GM08714 (cell line): Measurements from ENCODE around the gene SIDT1.

Experiments
- H3K4me3 ChIP-seq: fragments of 200-500 bp; sonication (Bioruptor generic); 2 replicates; pipeline ENCODE4 v1.5.1; 2014; ENCODE audit warnings: mild to moderate bottlenecking, low read length, inconsistent platforms
- ZNF274 ChIP-seq: IDR thresholded peaks from 2 replicates; pipeline ENCODE4 v1.6.1; 2012; ENCODE audit warnings: mild to moderate bottlenecking, low read depth, low read length

The SIDT1 gene

DNA sequence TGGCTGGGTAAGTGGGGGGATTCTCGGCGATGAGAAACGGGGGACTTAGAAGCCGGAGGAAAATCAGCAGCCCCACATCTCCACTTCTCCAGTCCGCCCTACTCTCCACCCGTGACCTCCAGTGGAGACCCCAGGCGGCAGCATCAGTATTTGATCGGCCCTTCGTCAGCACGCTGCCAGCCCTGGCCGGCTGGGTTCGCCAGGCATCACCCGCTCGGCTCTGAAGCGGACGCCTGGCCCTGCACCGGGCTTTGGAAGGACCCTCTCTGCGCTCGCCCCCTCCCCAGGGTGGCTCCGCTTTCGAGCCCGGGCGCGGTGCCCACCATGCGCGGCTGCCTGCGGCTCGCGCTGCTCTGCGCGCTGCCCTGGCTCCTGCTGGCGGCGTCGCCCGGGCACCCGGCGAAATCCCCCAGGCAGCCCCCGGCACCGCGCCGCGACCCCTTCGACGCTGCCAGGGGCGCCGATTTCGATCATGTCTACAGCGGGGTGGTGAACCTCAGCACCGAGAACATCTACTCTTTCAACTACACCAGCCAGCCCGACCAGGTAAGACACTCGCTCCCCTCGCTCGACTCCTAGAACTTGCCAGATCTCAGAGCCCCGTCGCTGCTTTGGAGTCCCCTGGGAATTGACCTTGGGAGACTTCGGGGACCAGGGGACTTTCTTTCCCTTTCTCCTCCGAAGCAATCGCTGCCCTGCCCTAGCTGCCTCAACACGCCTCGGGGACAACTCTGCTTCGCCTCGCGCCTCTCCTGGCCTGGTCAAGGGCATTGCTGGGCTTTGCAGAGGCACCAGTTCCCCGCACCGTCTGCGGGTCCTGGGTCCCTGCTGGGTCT is 561 bp downstream of the SIDT1 start:
- TF ChIP-seq ZNF274 = no peak

GRCh38 chr3:113533534-113533892 is 1.2 kb downstream of the SIDT1 start:
- no peak for TF ChIP-seq ZNF274

More for the DNA sequence above, 561 bp downstream of the SIDT1 start:
- H3K4me3 ChIP-seq = peak overlapping the region; percentile 77

GRCh38 chr3:113534365-113534764 is 2.0 kb downstream of the SIDT1 start:
- no peak for TF ChIP-seq ZNF274
- H3K4me3 ChIP-seq = peak overlapping the region; percentile 77

More at GRCh38 chr3:113533534-113533892, 1.2 kb downstream of the SIDT1 start:
- H3K4me3 ChIP-seq = peak overlapping the region; percentile 77

GRCh38 chr3:113535898-113536297 is 3.5 kb downstream of the SIDT1 start:
- peak overlapping the region; percentile 30; the same call in 1 of the 2 replicates for H3K4me3 ChIP-seq
- no peak for TF ChIP-seq ZNF274

DNA sequence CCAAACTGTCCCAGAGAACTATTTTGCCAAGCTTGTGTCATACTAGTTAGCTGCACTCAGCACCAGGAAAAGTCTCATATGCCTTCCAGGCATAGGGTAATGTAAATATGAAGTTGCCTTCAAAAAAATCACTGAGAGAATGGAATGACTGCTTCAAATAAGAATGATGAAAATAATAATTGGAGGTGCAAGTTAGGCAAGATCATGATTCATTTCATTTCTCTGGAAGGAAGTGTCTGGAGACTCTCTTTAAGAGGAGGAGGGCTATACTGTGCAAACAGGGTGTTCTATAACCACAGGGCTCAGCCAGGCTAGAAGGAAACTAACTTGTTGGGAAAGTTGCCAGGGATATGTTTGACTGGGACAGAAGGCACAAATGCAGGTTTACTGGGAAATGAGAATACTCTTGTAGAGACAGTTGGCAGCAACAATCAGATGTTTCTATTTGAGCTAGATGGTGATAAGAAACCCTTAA is 4.3 kb downstream of the SIDT1 start:
- TF ChIP-seq ZNF274 = no peak

DNA sequence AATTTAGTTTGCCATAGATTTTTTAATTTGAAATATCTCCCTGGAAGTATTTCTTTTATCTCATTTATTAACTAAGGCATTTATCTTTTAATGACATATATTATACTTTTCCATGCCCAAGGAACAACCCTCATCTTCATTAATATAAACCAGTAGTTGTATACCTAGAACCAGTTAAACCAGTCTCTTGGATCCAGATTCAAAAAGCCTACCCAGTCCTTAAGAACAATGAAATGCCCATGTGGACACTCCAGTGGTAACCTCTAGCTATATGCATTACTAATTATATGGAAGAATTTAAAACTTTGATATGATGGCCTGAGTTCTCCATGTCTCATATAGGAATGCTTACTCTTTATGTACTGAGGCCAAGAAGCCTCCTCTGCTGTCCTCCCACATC is 4.8 kb downstream of the SIDT1 start:
- H3K4me3 ChIP-seq = no peak overlapping the region
- no peak for TF ChIP-seq ZNF274

More for the DNA sequence above, 4.3 kb downstream of the SIDT1 start:
- no peak overlapping the region; the same call in 1 of the 2 replicates for H3K4me3 ChIP-seq

DNA sequence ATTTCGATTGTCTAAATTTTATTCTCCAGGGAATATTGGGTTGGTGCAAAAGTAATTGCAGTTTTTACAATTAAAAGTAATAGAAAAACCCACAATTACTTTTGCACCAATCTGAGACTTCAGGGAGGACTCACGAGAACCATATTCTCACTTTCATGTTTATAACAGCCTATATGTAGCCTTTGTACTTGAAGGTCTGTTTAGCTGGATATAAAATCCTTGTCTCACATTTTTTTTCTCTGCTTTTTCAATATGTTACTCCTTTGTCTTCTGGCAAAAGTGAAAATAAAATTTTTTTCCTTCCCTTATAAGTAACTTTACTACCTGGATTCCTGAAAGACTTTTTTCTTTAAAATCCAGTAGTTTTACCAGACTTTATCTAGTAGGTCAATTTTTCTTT is 9.2 kb downstream of the SIDT1 start:
- TF ChIP-seq ZNF274 = no peak
- no peak overlapping the region for H3K4me3 ChIP-seq

- no peak overlapping the region for H3K4me3 ChIP-seq
- no peak for TF ChIP-seq ZNF274
Observed at GRCh38 chr3:113545594-113545993, 13.2 kb downstream of the SIDT1 start.

- TF ChIP-seq ZNF274 = no peak
- H3K4me3 ChIP-seq = peak overlapping the region; percentile 22; the same call in 1 of the 2 replicates
Observed at GRCh38 chr3:113546414-113546893, 14.1 kb downstream of the SIDT1 start.

GRCh38 chr3:113548501-113548900 is 16.1 kb downstream of the SIDT1 start:
- no peak overlapping the region for H3K4me3 ChIP-seq
- no peak for TF ChIP-seq ZNF274

GRCh38 chr3:113551820-113552219 is 19.5 kb downstream of the SIDT1 start:
- TF ChIP-seq ZNF274 = no peak
- H3K4me3 ChIP-seq = no peak overlapping the region

- no peak overlapping the region for H3K4me3 ChIP-seq
- TF ChIP-seq ZNF274 = no peak
Observed at GRCh38 chr3:113552851-113553250, 20.5 kb downstream of the SIDT1 start.

GRCh38 chr3:113555138-113555537 is 22.8 kb downstream of the SIDT1 start:
- TF ChIP-seq ZNF274 = no peak
- no peak overlapping the region for H3K4me3 ChIP-seq

GRCh38 chr3:113556316-113556945 is 24.1 kb downstream of the SIDT1 start:
- TF ChIP-seq ZNF274 = no peak

GRCh38 chr3:113556946-113557335 is 24.6 kb downstream of the SIDT1 start:
- no peak for TF ChIP-seq ZNF274
- H3K4me3 ChIP-seq = no peak overlapping the region

More at GRCh38 chr3:113556316-113556945, 24.1 kb downstream of the SIDT1 start:
- no peak overlapping the region for H3K4me3 ChIP-seq

- TF ChIP-seq ZNF274 = no peak
- H3K4me3 ChIP-seq = no peak overlapping the region
Observed at GRCh38 chr3:113557374-113557773, 25.0 kb downstream of the SIDT1 start.
